ENCODE results near the gene DCDC2C.

DCDC2C gene

DNA sequence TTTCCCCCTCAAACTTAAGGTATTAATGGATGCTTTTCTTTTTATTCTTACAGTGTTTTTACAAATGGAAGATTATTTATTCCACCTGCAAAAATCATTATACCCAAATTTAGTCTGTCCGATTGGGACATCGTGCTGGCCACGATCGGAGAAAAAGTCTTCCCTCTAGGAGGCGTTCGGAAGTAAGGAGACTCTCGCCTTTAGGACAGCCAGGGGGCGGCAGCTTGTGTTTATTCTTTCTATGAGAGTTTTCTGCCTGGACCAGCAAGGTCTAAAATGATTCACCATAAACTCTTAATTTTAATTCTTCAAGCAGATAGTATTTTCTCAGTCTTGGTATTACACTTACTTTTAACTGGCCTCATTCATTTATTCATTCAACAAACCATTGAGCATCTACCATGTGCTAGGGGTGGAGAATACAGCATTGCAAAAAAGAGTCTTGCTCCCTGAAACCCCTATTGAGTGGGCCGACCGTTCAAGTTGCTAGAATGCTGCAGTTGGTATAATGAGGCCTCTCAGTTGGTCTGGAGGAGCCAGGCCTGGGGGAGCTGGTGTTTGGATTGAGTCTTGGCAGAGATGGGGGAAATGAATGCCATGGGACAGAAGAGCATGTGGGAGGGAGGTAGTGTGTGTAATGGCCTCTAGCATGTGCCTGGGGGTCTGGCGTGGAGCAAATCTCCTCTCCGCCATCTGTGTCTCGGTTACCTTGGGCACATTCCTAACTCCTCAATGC, 38.7 kb downstream of the DCDC2C start:
- in situ Hi-C loops (cut with MboI; ENCODE audit: low sequenced_read_pairs) = no loop called here

DNA sequence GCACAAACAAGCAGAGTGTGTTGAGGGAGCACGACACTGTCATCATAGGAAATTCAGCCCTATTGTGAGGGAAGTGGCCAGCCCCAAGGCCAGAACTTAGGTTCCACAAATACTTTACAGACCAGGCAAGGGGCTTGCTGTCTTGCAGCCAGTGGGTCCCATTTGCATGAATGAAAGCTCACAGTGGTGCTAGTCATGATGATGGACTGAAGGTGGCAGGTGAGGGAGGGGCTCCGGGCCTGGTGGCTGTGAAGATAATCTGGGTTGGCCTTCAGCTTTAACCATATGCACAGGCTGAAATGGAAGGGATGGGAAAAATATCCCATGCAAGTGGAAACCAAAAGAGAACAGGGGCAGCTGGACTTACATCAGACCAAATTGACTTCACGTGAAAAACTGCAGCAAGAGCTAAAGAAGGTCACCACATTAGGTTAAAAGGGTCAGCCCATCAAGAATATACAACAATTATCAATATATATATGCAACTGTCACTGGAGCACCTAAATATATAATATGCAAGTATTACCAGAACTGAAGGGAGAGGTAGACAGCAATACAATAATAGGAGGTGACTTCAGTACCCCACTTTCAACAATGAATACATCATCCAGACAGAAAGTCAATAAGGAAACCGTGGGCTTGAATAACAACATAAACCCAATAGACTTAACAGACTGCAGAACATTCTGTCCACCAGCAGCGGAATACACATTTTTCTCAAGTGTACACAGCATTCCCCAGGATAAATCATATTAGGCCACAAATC, 39.6 kb downstream of the DCDC2C start:
- in situ Hi-C loops (cut with MboI; ENCODE audit: low sequenced_read_pairs) = no loop called here

GRCh38 chr2:3743951-3744555, 40.7 kb downstream of the DCDC2C start:
- in situ Hi-C loops (cut with MboI; ENCODE audit: low sequenced_read_pairs) = no loop called here

- in situ Hi-C loops (cut with MboI; ENCODE audit: low sequenced_read_pairs) = no loop called here
Measured at GRCh38 chr2:3745920-3746319, 42.5 kb downstream of the DCDC2C start.

- in situ Hi-C loops (cut with MboI; ENCODE audit: low sequenced_read_pairs) = no loop called here
Measured at GRCh38 chr2:3747032-3747654, 43.8 kb downstream of the DCDC2C start.

GRCh38 chr2:3747826-3748225, 44.5 kb downstream of the DCDC2C start:
- in situ Hi-C loops (cut with MboI; ENCODE audit: low sequenced_read_pairs) = no loop called here

DNA sequence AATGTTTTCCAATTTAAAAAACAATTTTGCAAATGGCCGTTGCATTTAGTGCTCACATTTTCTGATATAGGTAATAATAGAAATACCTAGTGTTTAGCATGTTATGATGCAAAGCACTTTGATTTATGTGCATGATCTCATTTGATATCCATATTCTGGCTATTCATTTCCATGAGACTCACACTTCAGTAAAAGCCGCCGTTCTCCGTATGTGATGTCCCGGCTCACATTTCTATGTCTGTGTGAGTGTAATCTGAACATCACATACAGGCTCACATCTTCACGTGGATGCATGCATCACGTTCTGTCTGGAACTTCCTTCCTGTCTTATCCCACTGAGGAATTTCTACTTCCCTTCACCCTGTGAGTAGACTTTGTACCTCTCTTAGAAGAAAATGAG, 45.8 kb downstream of the DCDC2C start:
- in situ Hi-C loops (cut with MboI; ENCODE audit: low sequenced_read_pairs) = no loop called here

GRCh38 chr2:3751251-3751650, 47.9 kb downstream of the DCDC2C start:
- in situ Hi-C loops (cut with MboI; ENCODE audit: low sequenced_read_pairs) = no loop called here

- in situ Hi-C loops (cut with MboI; ENCODE audit: low sequenced_read_pairs) = no loop called here
Measured at GRCh38 chr2:3751806-3752205, 48.4 kb downstream of the DCDC2C start.

- in situ Hi-C loops (cut with MboI; ENCODE audit: low sequenced_read_pairs) = no loop called here
Measured at GRCh38 chr2:3752376-3752775, 49.0 kb downstream of the DCDC2C start.

GRCh38 chr2:3753561-3753960, 50.2 kb downstream of the DCDC2C start:
- in situ Hi-C loops (cut with MboI; ENCODE audit: low sequenced_read_pairs) = no loop called here

- in situ Hi-C loops (cut with MboI; ENCODE audit: low sequenced_read_pairs) = no loop called here
Measured at GRCh38 chr2:3754280-3754679, 50.9 kb downstream of the DCDC2C start.

DNA sequence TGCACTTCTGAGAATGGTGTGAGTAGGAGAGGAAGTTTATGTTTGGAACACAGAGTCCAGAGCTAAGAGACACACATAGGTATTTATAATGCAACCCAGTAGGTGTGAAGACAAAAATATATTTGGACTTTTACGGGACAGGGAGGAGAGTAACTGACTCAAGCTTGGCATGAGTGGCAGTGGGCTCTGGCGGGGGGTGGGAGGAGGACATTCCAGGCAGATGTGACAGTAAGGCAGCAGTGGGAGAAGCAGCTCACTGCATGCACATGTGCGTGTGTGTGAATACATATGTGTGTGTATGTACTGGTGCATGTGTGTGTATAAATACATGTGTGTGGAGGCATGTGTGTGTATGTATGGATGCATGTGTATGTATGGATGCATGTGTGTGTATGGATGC, 51.4 kb downstream of the DCDC2C start:
- in situ Hi-C loops (cut with MboI; ENCODE audit: low sequenced_read_pairs) = no loop called here

GRCh38 chr2:3755277-3755676, 51.9 kb downstream of the DCDC2C start:
- in situ Hi-C loops (cut with MboI; ENCODE audit: low sequenced_read_pairs) = no loop called here

GRCh38 chr2:3756306-3756705, 52.9 kb downstream of the DCDC2C start:
- in situ Hi-C loops (cut with MboI; ENCODE audit: low sequenced_read_pairs) = no loop called here

DNA sequence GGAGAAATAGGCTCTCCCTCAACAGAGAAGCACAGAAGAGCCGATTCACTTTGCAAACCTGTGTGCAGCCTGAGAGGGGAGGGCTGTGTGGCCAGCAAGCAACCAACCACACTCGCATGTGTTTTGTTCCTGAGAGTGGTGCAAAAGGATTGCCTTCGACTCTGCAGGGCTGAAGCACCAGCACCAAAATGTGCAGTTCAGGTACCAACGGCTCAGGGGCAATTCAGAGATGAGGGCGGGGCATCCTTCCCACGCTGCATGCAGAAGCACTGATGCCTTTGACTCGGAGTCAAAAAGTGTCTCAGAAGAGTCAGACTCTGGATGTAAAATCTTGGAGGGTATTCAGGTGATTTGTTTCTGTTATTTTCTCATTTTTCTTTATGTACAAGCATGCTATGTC, 55.5 kb downstream of the DCDC2C start:
- in situ Hi-C loops (cut with MboI; ENCODE audit: low sequenced_read_pairs) = no loop called here

DNA sequence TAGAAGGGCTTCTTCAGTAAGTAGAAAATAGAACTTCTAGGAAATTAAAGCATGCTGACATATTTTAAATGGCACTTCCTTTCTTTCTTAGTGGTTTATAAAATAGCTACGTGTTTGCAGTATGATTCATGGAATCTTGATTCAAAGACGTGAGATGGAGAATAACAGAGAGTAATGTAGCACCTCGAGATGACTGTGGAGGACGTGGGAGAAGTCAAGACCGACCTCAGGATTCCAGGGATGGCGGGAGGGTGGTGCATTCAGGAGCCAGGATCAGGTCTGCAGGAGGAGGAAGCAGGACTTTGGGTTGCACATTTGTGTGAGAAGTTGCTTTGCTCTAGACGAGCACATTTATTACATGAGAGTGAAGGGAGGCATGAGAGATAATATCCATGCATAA, 56.0 kb downstream of the DCDC2C start:
- in situ Hi-C loops (cut with MboI; ENCODE audit: low sequenced_read_pairs) = no loop called here

DNA sequence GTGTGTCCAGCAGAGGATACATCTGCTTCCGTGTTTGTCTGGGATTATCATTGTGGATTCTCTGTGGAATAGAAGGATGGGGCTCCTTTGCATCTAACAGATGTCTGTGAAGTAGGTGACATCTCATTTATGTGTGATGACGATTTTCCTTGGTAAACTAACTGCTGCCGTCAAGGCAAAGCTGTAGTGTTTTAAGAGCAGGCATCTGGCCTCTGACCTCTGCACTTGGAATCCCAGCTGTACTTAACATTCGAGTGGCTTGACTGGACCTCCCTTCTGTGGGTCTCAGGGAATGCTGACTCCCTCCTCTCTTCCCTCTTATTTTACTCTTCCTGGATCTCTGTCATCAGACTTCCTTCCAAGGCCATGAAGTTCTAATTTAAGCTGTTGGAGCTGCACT, 56.4 kb downstream of the DCDC2C start:
- in situ Hi-C loops (cut with MboI; ENCODE audit: low sequenced_read_pairs) = no loop called here

DNA sequence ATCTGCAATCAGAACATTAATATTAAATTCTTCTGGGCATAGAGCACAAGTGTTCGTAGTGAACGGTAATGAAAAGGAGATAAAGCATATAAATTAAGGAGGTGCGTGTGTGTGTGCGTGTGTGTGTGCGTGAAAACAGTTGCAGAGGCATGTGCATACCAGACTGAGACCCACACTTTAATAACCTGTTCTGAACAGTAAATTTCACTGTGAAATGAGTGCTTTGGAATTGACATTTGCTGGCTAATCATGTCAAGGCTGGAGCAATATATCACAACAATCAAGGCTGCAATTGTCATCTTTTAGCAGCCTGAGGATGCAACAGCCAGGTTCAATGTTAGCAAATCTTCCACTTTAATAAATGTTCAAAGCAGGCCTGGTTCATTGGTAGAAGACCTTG, 57.9 kb downstream of the DCDC2C start:
- in situ Hi-C loops (cut with MboI; ENCODE audit: low sequenced_read_pairs) = no loop called here

DNA sequence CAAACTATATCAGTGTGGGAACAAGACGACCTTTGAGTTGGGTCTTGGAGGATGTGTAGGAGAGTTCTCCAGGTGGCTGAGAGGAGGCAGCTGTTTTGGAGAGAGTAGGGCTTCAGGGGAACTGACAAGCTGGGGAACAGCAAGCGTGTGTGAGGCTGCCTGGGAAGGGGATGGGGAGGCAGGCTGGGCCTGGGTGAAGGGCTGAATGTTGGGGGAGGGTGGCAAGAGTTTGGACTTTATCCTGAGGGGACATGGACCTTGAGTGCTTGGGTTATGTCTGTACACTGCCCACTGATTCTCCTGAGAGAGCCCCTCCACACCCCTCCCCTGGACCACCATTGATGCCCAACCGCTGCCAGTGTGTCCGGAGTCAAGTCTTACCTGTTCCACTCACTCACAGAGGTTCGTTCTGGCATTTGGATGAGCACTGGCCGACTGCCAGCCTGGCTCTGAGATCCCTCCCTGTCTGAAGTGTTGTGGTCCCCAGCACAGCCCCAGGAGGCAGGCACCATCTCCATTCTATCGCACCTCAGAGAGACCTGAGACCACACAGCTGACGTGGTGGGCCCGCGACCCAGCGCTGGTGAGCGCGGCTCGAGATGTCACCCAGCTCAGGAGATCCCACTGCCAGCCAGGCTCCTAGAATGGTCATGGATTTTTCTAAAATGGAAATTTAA, 59.5 kb downstream of the DCDC2C start:
- in situ Hi-C loops (cut with MboI; ENCODE audit: low sequenced_read_pairs) = no loop called here

GRCh38 chr2:3766824-3767223, 63.4 kb downstream of the DCDC2C start:
- in situ Hi-C loops (cut with MboI; ENCODE audit: low sequenced_read_pairs) = no loop called here

All from HL-60/S4 (cell line).